Calu3 (cell line): ENCODE results near the gene KLF15. TPM values are rescaled to one million over a fixed set of nuclear protein-coding genes. Genes with fewer than 3 reads are reported as not detected.

Experiments used
- BruUV-seq: library from RNA; stranded (reverse); fragments of 400-500 nt; replicated peaks from 2 replicates; lab custom pipeline; 2021; lab: Mats Ljungman, UMichigan
- CTCF ChIA-PET: fragments of 300-600 bp; sonication (Branson Sonifier 250); formaldehyde crosslinking; loops from one replicate; lab custom pipeline; 2022; ENCODE audit warnings: antibody characterized with exemption; lab: Charles Lee
- DNase-seq: peaks from one replicate; pipeline ENCODE4 v3.0.0; 2022
- H3K27ac Mint-ChIP-seq: one replicate; pipeline ENCODE4 v1.8.0; 2022; ENCODE audit warnings: mixed read lengths; ENCODE audit not compliant: unreplicated experiment
- H3K27me3 Mint-ChIP-seq: one replicate; pipeline ENCODE4 v1.8.0; 2022; ENCODE audit warnings: mixed read lengths; ENCODE audit not compliant: unreplicated experiment
- H3K36me3 Mint-ChIP-seq: one replicate; pipeline ENCODE4 v1.8.0; 2022; ENCODE audit warnings: mild to moderate bottlenecking, moderate library complexity, mixed read lengths; ENCODE audit not compliant: insufficient read depth, unreplicated experiment
- H3K4me1 Mint-ChIP-seq: one replicate; pipeline ENCODE4 v1.8.0; 2022; ENCODE audit warnings: mild to moderate bottlenecking, low read depth, mixed read lengths; ENCODE audit not compliant: unreplicated experiment
- H3K4me3 Mint-ChIP-seq: one replicate; pipeline ENCODE4 v1.8.0; 2022; ENCODE audit warnings: mild to moderate bottlenecking, low read depth, moderate library complexity, mixed read lengths; ENCODE audit not compliant: unreplicated experiment
- H3K9me3 Mint-ChIP-seq: one replicate; pipeline ENCODE4 v1.8.0; 2022; ENCODE audit warnings: low read depth, mixed read lengths; ENCODE audit not compliant: unreplicated experiment
- intact Hi-C: fragments of 100-400 bp; cut with micrococcal nuclease; formaldehyde crosslinking; loops from one replicate; pipeline ENCODE4 v1.10.0; 2022; ENCODE audit not compliant: unreplicated experiment
- total RNA-seq: library from RNA; stranded (reverse); gene quantifications from 2 replicates; pipeline ENCODE4 v1.2.3, GENCODE V29; 2022
- TF ChIP-seq, protein P1 (sequence below): fragments of 200-600 bp; IDR thresholded peaks from one replicate; pipeline ENCODE4 v1.8.0; 2022; ENCODE audit warnings: antibody characterized with exemption; ENCODE audit not compliant: unreplicated experiment

KLF15 gene
- total RNA-seq, 1 experiment from 2014 or later: 8.2 TPM

DNA sequence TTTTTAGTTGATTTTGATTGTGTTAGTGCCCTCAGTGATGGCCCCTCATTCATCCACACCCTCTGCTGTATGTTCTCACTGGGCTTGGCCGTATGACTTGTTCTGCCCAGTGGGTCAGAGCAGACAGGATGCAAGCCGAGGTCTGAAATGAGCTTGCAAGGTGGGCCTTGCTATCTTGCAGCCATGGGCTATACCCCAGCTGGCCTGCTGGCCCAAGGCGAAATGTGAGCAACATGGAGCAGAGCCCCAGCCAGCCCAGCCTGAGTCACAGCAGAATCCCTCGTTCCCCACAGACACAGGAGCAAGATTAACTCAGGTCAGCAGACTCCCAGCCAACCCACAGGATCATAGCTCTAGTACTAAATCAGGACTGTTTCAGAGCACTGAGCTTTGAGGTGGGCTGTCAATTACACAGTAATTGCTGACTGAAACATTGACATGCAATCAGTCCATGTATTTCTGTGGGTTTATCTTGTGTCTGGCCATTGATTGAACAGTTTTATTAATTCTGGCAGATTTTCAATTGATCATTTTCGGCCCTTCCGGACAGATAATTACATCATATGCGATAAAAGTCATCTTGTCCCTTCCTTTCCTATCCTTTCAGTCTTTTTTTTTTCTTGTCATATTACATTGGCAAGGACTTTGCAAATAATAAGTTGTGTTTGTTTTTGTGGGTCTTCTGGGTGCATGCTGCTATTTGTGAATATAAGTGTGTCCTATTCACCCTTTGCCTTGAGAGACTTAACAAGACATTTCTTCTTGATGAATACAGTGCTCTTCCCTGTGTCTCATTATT lies 27.1 kb downstream of the KLF15 start:
- TF ChIP-seq, protein P1, sequence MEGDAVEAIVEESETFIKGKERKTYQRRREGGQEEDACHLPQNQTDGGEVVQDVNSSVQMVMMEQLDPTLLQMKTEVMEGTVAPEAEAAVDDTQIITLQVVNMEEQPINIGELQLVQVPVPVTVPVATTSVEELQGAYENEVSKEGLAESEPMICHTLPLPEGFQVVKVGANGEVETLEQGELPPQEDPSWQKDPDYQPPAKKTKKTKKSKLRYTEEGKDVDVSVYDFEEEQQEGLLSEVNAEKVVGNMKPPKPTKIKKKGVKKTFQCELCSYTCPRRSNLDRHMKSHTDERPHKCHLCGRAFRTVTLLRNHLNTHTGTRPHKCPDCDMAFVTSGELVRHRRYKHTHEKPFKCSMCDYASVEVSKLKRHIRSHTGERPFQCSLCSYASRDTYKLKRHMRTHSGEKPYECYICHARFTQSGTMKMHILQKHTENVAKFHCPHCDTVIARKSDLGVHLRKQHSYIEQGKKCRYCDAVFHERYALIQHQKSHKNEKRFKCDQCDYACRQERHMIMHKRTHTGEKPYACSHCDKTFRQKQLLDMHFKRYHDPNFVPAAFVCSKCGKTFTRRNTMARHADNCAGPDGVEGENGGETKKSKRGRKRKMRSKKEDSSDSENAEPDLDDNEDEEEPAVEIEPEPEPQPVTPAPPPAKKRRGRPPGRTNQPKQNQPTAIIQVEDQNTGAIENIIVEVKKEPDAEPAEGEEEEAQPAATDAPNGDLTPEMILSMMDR: no peak
- intact Hi-C loops: no loop called here
- no peak overlapping the region for H3K4me3 Mint-ChIP-seq
- H3K9me3 Mint-ChIP-seq: peaks cover 15% of the 10 kb centered on the region
- CTCF ChIA-PET: interaction anchor here (0.6 kb wide), 1 partner anchor 404 kb away, joined by 3 read pairs; no protein-coding TSS in a partner anchor
- H3K27me3 Mint-ChIP-seq: peaks cover 49% of the 10 kb centered on the region
- no peaks in the 10 kb centered on the region for H3K36me3 Mint-ChIP-seq
- no peak for DNase-seq
- H3K27ac Mint-ChIP-seq: no peak overlapping the region
- no TSS peak for BruUV-seq
- no peaks in the 10 kb centered on the region for H3K4me1 Mint-ChIP-seq

DNA sequence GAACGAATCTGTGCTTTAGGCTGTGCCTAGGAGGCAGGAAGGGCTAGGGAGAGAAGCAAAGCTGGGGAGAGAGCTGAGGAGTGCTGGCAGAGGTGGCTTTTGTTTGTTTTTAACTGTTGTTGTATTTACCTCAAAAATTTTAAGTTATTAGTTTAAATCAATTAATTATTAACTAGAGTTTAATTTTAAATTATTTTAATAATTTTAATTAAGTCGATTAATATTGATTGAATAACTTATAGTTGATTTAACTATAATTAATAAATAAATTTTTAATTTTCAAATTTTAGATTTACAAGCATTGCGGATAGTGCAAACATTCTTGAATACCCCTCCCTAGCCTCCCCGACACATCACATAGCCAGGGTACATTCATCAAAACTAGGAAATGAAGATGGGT lies 30.6 kb downstream of the KLF15 start:
- CTCF ChIA-PET: interaction anchor here (0.6 kb wide), 1 partner anchor 243 kb away, joined by 13 read pairs; the partner anchor contains the start of gene SLC41A3
- Mint-ChIP-seq H3K27ac (no peak overlapping the region), H3K4me1 (no peaks in the 10 kb centered on the region), H3K4me3 (no peak overlapping the region), H3K36me3 (no peaks in the 10 kb centered on the region), H3K27me3 (peaks cover 63% of the 10 kb centered on the region), H3K9me3 (peaks cover 15% of the 10 kb centered on the region)
- DNase-seq: no peak
- BruUV-seq: no TSS peak
- intact Hi-C loops: no loop called here
- TF ChIP-seq, protein P1: no peak

DNA sequence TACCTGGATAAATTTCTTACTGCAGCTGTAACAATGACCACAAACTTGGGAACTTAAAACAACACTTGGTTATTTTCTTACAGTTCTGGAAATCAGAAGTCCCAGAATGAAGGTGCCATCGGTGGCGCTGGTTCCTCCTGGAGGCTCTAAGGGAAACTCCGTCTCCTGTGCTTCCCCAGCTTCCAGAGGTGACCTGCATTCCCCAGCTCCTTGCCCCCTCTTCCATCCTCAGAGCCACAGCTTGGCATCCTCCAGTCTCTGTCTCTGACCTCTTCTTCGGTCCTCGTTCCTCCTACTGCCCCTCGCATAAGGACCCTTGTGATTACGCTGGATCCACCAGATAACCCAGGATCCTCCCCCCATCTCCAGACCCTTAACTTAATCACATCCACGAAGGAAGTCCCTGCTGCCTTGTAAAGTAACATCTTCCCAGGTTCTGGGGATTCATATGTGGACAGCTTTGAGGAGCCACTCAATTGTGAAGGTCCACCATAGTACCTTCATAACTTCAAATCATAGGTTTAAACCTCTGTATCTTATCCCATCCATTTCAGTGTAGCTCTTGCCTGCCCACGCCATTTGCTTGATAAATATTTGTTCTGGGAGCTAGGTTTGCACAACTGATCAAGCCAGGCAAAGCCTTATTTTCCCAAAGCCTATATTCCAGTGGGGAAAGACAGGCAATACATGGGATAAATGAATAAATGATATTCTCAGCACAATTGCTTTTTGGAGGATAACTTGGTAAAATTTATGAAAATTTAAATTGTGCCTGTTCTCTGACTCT lies 34.8 kb downstream of the KLF15 start:
- CTCF ChIA-PET: interaction anchor here (0.6 to 0.7 kb wide), 2 partner anchors 14 to 92 kb away, joined by 3 to 4 read pairs; no protein-coding TSS in a partner anchor
- no peak for DNase-seq
- TF ChIP-seq, protein P1: no peak
- Mint-ChIP-seq H3K27ac (no peak overlapping the region), H3K36me3 (no peaks in the 10 kb centered on the region), H3K4me1 (no peaks in the 10 kb centered on the region), H3K4me3 (no peak overlapping the region), H3K9me3 (peaks cover 8% of the 10 kb centered on the region), H3K27me3 (peaks cover 67% of the 10 kb centered on the region)
- no TSS peak for BruUV-seq
- intact Hi-C loops: no loop called here

DNA sequence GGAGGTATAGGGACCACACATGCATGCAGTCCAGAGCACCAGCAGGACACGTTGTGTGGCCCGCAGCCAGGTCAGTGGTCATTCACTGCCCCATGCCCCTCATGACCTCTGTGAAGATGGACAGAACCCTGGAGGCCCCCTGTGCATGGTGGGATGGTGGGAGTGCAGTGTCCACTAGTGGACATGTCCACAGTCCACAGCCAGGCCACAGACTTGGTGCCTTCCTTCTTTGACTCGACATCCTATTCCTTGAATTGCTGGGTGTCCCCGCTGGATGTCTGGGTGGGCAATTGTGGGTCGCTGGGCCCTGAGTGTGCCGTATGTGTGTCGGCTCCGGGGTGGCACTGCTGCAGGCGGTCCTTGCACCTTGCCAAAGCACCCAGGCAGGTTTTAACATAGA lies 35.7 kb downstream of the KLF15 start:
- Mint-ChIP-seq H3K27me3 (peaks cover 66% of the 10 kb centered on the region), H3K4me3 (no peak overlapping the region), H3K27ac (no peak overlapping the region), H3K36me3 (no peaks in the 10 kb centered on the region), H3K9me3 (peaks cover 8% of the 10 kb centered on the region), H3K4me1 (no peaks in the 10 kb centered on the region)
- no peak for DNase-seq
- intact Hi-C loops: no loop called here
- CTCF ChIA-PET: no interaction called here
- TF ChIP-seq, protein P1: no peak
- no TSS peak for BruUV-seq
